GM18498 (cell line): ENCODE measurements around the gene MRGPRX4.
"Not testable (repeated sequence)": the region's sequence is repeated elsewhere in the genome, so short reads cannot be mapped to it uniquely, and the experiment has no call there.

Source experiments
- ATAC-seq: cut with Tn5 transposase; IDR thresholded peaks from one replicate; pipeline ENCODE4 v1.9.1; 2021; ENCODE audit warnings: mild to moderate bottlenecking, moderate library complexity; ENCODE audit not compliant: unreplicated experiment

MRGPRX4 gene

GRCh38 chr11:18172666-18173065 lies at the start of gene MRGPRX4:
MRGPRX4 (plus strand) TSS chr11:18172837; CDS start chr11:18173257, 420 bp downstream.
- ATAC-seq = no peak

- ATAC-seq = not testable (repeated sequence)
Observed at GRCh38 chr11:18131115-18131514, 41.5 kb upstream of the MRGPRX4 start.

GRCh38 chr11:18132341-18132740 lies 40.3 kb upstream of the MRGPRX4 start, which contains the start of gene MRGPRX3:
MRGPRX3 (plus strand) TSS chr11:18132571; CDS start chr11:18137203, 4,632 bp downstream.
- no peak for ATAC-seq

- ATAC-seq = no peak
Observed at GRCh38 chr11:18135308-18135707, 37.3 kb upstream of the MRGPRX4 start.

GRCh38 chr11:18137186-18137800 lies 35.3 kb upstream of the MRGPRX4 start:
- ATAC-seq = no peak

GRCh38 chr11:18140145-18140544 lies 32.5 kb upstream of the MRGPRX4 start:
- no peak for ATAC-seq

DNA sequence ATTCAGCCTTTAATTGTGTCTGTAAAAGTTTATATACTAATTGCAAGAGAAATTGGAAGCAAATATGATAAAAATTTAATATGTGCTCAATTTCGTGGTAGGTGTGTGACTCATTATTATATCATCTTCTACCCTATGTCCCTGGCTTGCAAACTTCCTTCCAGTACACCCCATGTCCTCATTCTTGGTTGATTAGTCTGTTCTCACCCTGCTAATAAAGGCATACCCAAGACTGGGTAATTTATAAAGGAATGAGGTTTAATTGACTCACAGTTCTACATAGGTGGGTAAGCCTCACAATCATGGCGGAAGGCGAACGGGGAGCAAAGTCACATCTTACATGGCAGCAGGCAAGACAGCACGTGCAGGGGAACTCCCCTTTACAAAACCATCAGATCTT lies 28.4 kb upstream of the MRGPRX4 start:
- no peak for ATAC-seq

- no peak for ATAC-seq
Observed at GRCh38 chr11:18145025-18145424, 27.6 kb upstream of the MRGPRX4 start.

- no peak for ATAC-seq
Observed at GRCh38 chr11:18145837-18146236, 26.8 kb upstream of the MRGPRX4 start.

GRCh38 chr11:18151581-18151980 lies 21.1 kb upstream of the MRGPRX4 start:
- ATAC-seq = no peak

DNA sequence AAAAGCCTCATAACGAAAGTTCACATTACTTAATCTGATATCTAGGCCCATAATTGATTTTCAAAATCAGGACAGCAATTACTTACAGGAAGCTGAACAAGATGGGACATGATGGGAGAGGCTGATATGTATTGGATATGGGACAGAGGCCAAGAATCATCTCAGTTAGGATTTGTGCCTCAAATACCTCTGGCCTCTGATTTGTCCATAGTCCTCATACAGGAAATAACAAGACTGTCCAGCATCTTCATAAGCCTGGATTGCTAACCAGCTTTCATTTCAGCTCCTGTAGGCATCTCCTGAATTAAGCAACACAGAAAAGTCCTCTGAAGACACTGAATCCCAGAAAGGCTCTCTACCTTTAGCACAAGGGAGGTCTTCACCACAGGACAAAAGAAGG lies 4.3 kb upstream of the MRGPRX4 start:
- no peak for ATAC-seq

DNA sequence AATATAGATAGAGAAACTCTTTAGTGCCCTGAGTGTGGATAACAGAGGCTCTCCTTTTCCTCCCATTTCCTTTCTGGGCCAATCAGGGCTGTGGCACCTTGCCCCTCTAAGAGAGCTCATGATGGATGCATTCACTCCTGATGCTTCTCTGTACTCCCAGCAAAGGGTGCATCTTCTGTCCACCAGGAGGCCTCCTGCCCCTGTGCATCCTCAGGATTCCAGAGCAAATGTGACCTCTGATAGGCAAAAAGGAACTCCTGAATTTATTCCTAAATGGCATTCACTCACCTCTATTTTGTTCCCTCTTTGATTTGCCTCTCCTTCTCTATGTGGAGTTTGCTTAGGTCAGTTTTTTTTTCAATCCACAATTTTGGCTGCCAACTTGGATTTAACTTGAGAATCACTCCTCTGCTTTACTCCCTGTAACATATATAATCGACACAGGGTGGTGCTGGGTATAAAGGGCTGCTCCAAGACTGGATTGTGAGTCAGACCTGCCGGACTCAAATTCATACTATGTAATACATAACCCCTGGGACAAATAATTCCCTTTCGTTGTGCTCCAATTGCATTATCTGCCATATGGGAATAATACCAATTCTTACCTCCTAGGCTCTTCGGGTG lies 1.1 kb upstream of the MRGPRX4 start:
- ATAC-seq = no peak

- ATAC-seq = no peak
Observed at GRCh38 chr11:18173225-18173866, 709 bp downstream of the MRGPRX4 start.

DNA sequence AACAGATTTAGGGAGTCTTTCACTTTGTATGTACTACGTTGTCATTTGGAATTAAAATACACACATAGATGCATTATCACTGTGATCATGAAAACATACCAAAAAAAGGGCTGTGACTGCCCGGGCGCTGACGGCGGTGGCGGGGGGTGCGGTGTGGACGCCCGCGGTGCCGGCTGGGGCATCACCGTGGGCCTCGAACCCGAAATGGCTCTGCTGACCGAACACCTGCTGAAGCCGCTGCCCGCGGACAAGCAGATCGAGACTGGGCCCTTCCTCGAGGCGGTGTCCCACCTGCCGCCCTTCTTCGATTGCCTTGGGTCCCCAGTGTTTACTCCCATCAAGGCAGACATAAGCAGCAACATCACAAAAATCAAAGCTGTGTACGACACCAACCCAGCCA lies 16.2 kb downstream of the MRGPRX4 start:
- no peak for ATAC-seq

GRCh38 chr11:18189476-18190245 lies 17.0 kb downstream of the MRGPRX4 start:
- not testable (repeated sequence) for ATAC-seq

GRCh38 chr11:18191376-18191775 lies 18.7 kb downstream of the MRGPRX4 start:
- no peak for ATAC-seq

DNA sequence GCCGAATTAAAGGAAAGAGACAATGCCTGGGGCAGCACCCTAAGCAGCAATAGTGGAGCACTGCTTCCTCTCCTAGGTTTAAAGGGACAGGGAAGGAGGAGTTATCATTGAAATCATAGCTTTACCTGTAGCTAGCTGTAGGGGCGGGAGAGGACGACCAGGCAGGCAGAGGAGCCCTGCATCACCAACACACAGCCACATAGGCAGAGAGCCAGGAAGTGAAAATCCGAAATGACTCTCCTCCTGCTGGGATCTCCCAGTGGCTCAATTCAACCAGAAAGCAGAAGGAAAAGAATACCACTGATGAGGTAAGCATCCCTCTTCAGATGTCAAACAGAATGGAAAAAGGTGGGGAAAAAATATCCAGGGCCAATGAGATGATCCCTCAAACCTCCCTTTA lies 20.4 kb downstream of the MRGPRX4 start:
- ATAC-seq = no peak

DNA sequence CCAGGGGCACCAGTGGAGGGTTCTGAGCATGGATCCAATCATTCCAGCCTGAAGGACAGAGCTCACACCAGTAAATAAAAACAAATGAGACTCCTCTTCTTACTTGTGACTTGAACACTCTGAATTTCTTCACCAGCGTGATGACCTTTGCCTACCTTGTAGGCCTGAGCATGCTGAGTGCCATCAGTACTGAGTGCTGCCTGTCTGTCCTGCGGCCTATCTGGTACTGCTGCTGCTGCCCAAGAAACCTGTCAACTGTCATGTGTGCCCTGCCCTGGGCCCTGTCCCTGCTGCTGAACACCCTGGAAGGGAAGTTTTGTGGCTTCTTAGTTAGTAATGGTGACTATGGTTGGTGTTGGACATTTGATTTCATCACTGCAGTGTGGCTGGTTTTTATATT lies 23.9 kb downstream of the MRGPRX4 start:
- ATAC-seq = no peak

GRCh38 chr11:18197738-18198137 lies 25.1 kb downstream of the MRGPRX4 start:
- ATAC-seq = not testable (repeated sequence)

GRCh38 chr11:18203723-18204122 lies 31.1 kb downstream of the MRGPRX4 start:
- ATAC-seq = no peak

- ATAC-seq = no peak
Observed at GRCh38 chr11:18204220-18204619, 31.6 kb downstream of the MRGPRX4 start.
